K562 (cell line): ENCODE data around the gene ZNF362. TPM values are rescaled to one million over a fixed set of nuclear protein-coding genes. Genes with fewer than 3 reads are reported as not detected.

Experiments used
- ATAC-seq: fragments of 200-7000 bp; cut with Tn5 transposase; 3 replicates; pipeline ENCODE4 v1.9.1; 2020; ENCODE audit warnings: moderate library complexity
- BruUV-seq: library from RNA; stranded (reverse); fragments of 400-500 nt; replicated peaks from 2 replicates; lab custom pipeline; 2021; lab: Mats Ljungman, UMichigan
- CTCF ChIA-PET: fragments of 300-600 bp; formaldehyde crosslinking; extraction: SDS; loops from one replicate; lab custom pipeline; 2021; ENCODE audit warnings: low intra/inter-chr PET ratio; lab: Yijun Ruan, JAX
- POLR2A ChIA-PET: fragments of 300-600, 350-650 bp; sonication (Branson Sonifier 250); formaldehyde crosslinking; extraction: SDS; loops from one replicate; lab custom pipeline; 2021; ENCODE audit warnings: antibody characterized with exemption, inconsistent platforms; lab: Yijun Ruan, JAX
- DNase-seq, 4 experiments: peaks; one replicate each; pipeline versions ENCODE4 v3.0.0 to v3.0.0-alpha.2; 2011 to 2018; ENCODE audit warnings: low spot score in 3 of 4, mixed read lengths in 3 of 4; ENCODE audit errors: extremely low read depth in 1 of 4
- FAIRE-seq: peaks from 2 replicates; lab custom pipeline; 2011; peaks lifted over from hg19 to GRCh38; lab: Jason Lieb, UNC
- H2AFZ ChIP-seq: 2 replicates; pipeline ENCODE4 v1.6.0; 2011; ENCODE audit warnings: low read depth, low read length, control low read depth, inconsistent platforms
- H3K27ac ChIP-seq: fragments of 200-600 bp; 3 replicates; pipeline ENCODE4 v1.8.0; 2011; ENCODE audit warnings: low read depth, mild to moderate bottlenecking, control low read depth, inconsistent platforms, low read length, moderate library complexity, mixed read lengths; ENCODE audit errors: extremely low read depth
- H3K27me3 ChIP-seq, 2 experiments: fragments of 300-600 bp in 1 of 2; 2 replicates in 1 of 2; 3 replicates in 1 of 2; pipeline versions ENCODE4 v1.6.0 to v1.8.0; 2011; ENCODE audit warnings: inconsistent platforms in 2 of 2, low read length in 2 of 2, mild to moderate bottlenecking in 1 of 2, mixed read lengths in 1 of 2, moderate library complexity in 1 of 2; ENCODE audit not compliant: control insufficient read depth in 2 of 2, insufficient read depth in 2 of 2
- H3K36me3 ChIP-seq: fragments of 300-600 bp; 3 replicates; pipeline ENCODE4 v1.8.0; 2011; ENCODE audit warnings: mild to moderate bottlenecking, low read length, inconsistent platforms; ENCODE audit not compliant: control insufficient read depth, insufficient read depth
- H3K4me1 ChIP-seq, 2 experiments: fragments of 200-600 bp in 1 of 2; replicated peaks in 1 of 2; 2 replicates in 1 of 2; 3 replicates in 1 of 2; pipeline versions ENCODE4 v1.5.1 to v1.8.0; 2011; ENCODE audit warnings: inconsistent platforms in 2 of 2, low read length in 2 of 2, mild to moderate bottlenecking in 1 of 2, mixed read lengths in 1 of 2, moderate library complexity in 1 of 2; ENCODE audit not compliant: control insufficient read depth in 2 of 2, insufficient read depth in 2 of 2
- H3K4me2 ChIP-seq: 2 replicates; pipeline ENCODE4 v1.6.1; 2011; ENCODE audit warnings: low read length, control low read depth, inconsistent platforms, mixed read lengths; ENCODE audit not compliant: insufficient read depth
- H3K4me3 ChIP-seq: fragments of 200-600 bp; sonication (generic), shearing (Covaris generic); 2 replicates; pipeline ENCODE4 v1.5.1; 2016; ENCODE audit warnings: control low read depth, inconsistent platforms
- H3K79me2 ChIP-seq: fragments of 200-600 bp; 3 replicates; pipeline ENCODE4 v1.8.0; 2011; ENCODE audit warnings: low read length, inconsistent platforms; ENCODE audit not compliant: control insufficient read depth, insufficient read depth
- H3K9ac ChIP-seq, 2 experiments: 2 replicates each; pipeline versions ENCODE4 v1.6.0 to v1.6.1; 2011; ENCODE audit warnings: low read depth in 2 of 2, low read length in 2 of 2, control low read depth in 1 of 2, inconsistent platforms in 1 of 2, mild to moderate bottlenecking in 1 of 2, mixed read lengths in 1 of 2; ENCODE audit not compliant: insufficient read depth in 1 of 2
- H3K9me1 ChIP-seq: one replicate; pipeline ENCODE4 v1.6.0; 2011; ENCODE audit warnings: inconsistent platforms, mild to moderate bottlenecking, low read length, moderate library complexity; ENCODE audit not compliant: control insufficient read depth, insufficient read depth
- H3K9me3 ChIP-seq: replicated peaks from 2 replicates; pipeline ENCODE4 v1.5.1; 2011; ENCODE audit warnings: low read depth, low read length, inconsistent platforms; ENCODE audit not compliant: control insufficient read depth, insufficient read depth
- H4K20me1 ChIP-seq: replicated peaks from 2 replicates; pipeline ENCODE4 v1.6.1; 2011; ENCODE audit warnings: low read length, inconsistent platforms, mixed read lengths; ENCODE audit not compliant: control insufficient read depth, insufficient read depth
- EZH2 ChIP-seq: IDR thresholded peaks from 2 replicates; pipeline ENCODE4 v1.6.1; 2012; ENCODE audit warnings: low read depth, mild to moderate bottlenecking, inconsistent platforms, low read length, borderline replicate concordance
- HDGF ChIP-seq: fragments of 450-650 bp; IDR thresholded peaks from 2 replicates; pipeline ENCODE4 v1.6.1; 2016
- PHB2 ChIP-seq: fragments of 450-650 bp; IDR thresholded peaks from 2 replicates; pipeline ENCODE4 v1.6.1; 2017; ENCODE audit warnings: low read depth
- POLR2G ChIP-seq: fragments of 200-400 bp; formaldehyde crosslinking; IDR thresholded peaks from 2 replicates; pipeline ENCODE4 v1.6.1; 2017; ENCODE audit warnings: low read depth, mild to moderate bottlenecking, antibody characterized with exemption, low read length, moderate library complexity
- RUNX1 ChIP-seq: sonication (generic); IDR thresholded peaks from 2 replicates; pipeline ENCODE4 v1.6.1; 2016; ENCODE audit warnings: antibody characterized with exemption, low read depth
- TBL1XR1 ChIP-seq, 2 experiments: IDR thresholded peaks; 2 replicates each; pipeline ENCODE4 v1.6.1; 2012; ENCODE audit warnings: improper control_type of control experiment in 2 of 2, low read length in 2 of 2, mild to moderate bottlenecking in 1 of 2
- TFAM ChIP-seq: fragments of 250-450 bp; sonication (Bioruptor Pico); conservative IDR thresholded peaks from 2 replicates; pipeline ENCODE4 v1.5.0; 2021; ENCODE audit warnings: mild to moderate bottlenecking, moderate library complexity
- ZBTB1 ChIP-seq: sonication (generic); formaldehyde crosslinking; IDR thresholded peaks from 2 replicates; pipeline ENCODE4 v1.8.1; 2023; ENCODE audit warnings: missing genetic modification reagents, low read depth, mild to moderate bottlenecking, borderline replicate concordance
- ZNF134 ChIP-seq: fragments of 250-450 bp; sonication (Bioruptor Pico); conservative IDR thresholded peaks from 2 replicates; pipeline ENCODE4 v1.4.0; 2020
- WGBS: fragments of 100-300 bp; shearing (Covaris generic); methylation state at CpG from one replicate; pipeline ENCODE4 v1.1.6; 2016; ENCODE audit warnings: low coverage, mixed read lengths; ENCODE audit not compliant: insufficient coverage; ENCODE audit errors: missing lambda C conversion rate; 5-methylcytosine and 5-hydroxymethylcytosine counted together
- in situ Hi-C: fragments of 300-500 bp; cut with MboI; formaldehyde crosslinking; loops from 4 replicates; pipeline ENCODE4 v1.15.0; 2018; ENCODE audit warnings: inconsistent platforms, mixed read lengths
- intact Hi-C: fragments of 100-400 bp; cut with micrococcal nuclease; formaldehyde crosslinking; loops from 2 replicates; pipeline ENCODE4 v1.14.2; 2022
- polyA plus RNA-seq, 8 experiments: library from polyadenylated mRNA; depleted of rRNA in 4 of 8; stranded (reverse) in 5 of 8; unstranded in 3 of 8; fragments of >200 nt; fragmentation: Nextera tagmentation in 2 of 8; fragmentation: Illumina TruSeq in 1 of 8; extraction: Ambion mirVana in 2 of 8; extraction: Trizol in 1 of 8; gene quantifications; 2 replicates each; pipeline versions ENCODE4 v1.2.1 to v1.2.3, GENCODE V29; 2011 to 2014; ENCODE audit warnings: inconsistent platforms in 1 of 8, missing spikeins in 1 of 8
- total RNA-seq, 7 experiments: library from RNA; depleted of rRNA in 6 of 7; stranded (reverse); fragments of >200 nt in 6 of 7; fragmentation: Illumina TruSeq in 2 of 7; extraction: Trizol in 2 of 7; gene quantifications; 2 replicates each; pipeline versions ENCODE4 v1.2.1 to v1.2.3, GENCODE V29; 2011 to 2021; ENCODE audit warnings: low replicate concordance in 1 of 7
- TF ChIP-seq, protein P1 (sequence below), 2 experiments: fragments of 450-650 bp in 1 of 2; sonication (generic) in 1 of 2; formaldehyde crosslinking in 1 of 2; IDR thresholded peaks; 2 replicates each; pipeline versions ENCODE4 v1.7.1 to v1.9.0; 2016 to 2022; ENCODE audit warnings: inconsistent platforms in 1 of 2, mild to moderate bottlenecking in 1 of 2, missing genetic modification reagents in 1 of 2
- TF ChIP-seq, protein P2 (sequence below): sonication (generic); formaldehyde crosslinking; IDR thresholded peaks from 2 replicates; pipeline ENCODE4 v1.8.1; 2023; ENCODE audit warnings: mild to moderate bottlenecking, missing genetic modification reagents

The ZNF362 gene
- total and polyA plus RNA-seq, 9 of the 15 experiments (the other 6 are each of a cell fraction or from before 2014, with no cell fraction given), result 0.01 to 1.1 (median 0.35) TPM; not detected in 1

DNA sequence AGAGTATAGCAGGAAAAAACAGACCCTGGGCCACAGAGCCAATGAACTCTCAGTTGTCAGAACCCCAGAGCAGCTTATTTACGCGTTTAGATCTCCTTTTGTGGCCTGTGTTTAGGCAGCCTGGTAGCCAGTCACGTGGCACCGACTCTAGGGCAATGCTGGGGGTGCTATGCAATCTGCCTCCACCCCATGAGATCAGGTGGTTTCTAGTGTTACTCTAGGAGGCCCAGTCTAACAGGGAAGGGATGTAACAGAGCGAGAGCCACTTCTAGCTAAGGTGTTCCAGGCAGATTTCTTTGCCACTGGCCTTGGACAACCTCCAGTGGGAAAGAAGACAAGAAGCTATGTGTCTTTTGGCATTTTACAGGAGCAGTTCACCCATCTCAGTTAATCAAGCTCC, 76.6 kb downstream of the ZNF362 start:
- in situ Hi-C loops, result no loop called here
- Histone ChIP-seq H3K4me3 (no peak overlapping the region), H2AFZ (no peak overlapping the region), H3K79me2 (peaks cover 3% of the 10 kb centered on the region; the same call in 1 of the 3 replicates), H3K36me3 (peaks cover 74% of the 10 kb centered on the region), H3K9me3 (no peaks in the 10 kb centered on the region), H3K27ac (no peak overlapping the region), H3K9ac (no peak overlapping the region), H3K27me3 (no peaks in the 10 kb centered on the region), H4K20me1 (peaks cover 14% of the 10 kb centered on the region), H3K4me1 (no peaks in the 10 kb centered on the region; a peak in 1 of 5 replicates), H3K4me2 (no peak overlapping the region), H3K9me1 (no peaks in the 10 kb centered on the region)
- ATAC-seq (no peak), FAIRE-seq (no peak), DNase-seq (no peak)
- intact Hi-C loops, result no loop called here
- ChIA-PET CTCF (no interaction called here), POLR2A (interaction anchor here (0.8 kb wide), 1 partner anchor 221 kb away, joined by 5 read pairs; no protein-coding TSS in a partner anchor)
- BruUV-seq, result no TSS peak
- 86% methylated on average over 5 of the region's 5 CpGs for WGBS
- TF ChIP-seq, protein P1, sequence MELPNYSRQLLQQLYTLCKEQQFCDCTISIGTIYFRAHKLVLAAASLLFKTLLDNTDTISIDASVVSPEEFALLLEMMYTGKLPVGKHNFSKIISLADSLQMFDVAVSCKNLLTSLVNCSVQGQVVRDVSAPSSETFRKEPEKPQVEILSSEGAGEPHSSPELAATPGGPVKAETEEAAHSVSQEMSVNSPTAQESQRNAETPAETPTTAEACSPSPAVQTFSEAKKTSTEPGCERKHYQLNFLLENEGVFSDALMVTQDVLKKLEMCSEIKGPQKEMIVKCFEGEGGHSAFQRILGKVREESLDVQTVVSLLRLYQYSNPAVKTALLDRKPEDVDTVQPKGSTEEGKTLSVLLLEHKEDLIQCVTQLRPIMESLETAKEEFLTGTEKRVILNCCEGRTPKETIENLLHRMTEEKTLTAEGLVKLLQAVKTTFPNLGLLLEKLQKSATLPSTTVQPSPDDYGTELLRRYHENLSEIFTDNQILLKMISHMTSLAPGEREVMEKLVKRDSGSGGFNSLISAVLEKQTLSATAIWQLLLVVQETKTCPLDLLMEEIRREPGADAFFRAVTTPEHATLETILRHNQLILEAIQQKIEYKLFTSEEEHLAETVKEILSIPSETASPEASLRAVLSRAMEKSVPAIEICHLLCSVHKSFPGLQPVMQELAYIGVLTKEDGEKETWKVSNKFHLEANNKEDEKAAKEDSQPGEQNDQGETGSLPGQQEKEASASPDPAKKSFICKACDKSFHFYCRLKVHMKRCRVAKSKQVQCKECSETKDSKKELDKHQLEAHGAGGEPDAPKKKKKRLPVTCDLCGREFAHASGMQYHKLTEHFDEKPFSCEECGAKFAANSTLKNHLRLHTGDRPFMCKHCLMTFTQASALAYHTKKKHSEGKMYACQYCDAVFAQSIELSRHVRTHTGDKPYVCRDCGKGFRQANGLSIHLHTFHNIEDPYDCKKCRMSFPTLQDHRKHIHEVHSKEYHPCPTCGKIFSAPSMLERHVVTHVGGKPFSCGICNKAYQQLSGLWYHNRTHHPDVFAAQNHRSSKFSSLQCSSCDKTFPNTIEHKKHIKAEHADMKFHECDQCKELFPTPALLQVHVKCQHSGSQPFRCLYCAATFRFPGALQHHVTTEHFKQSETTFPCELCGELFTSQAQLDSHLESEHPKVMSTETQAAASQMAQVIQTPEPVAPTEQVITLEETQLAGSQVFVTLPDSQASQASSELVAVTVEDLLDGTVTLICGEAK (IDR thresholded peaks at IDR 0.05), result no peak
- TF ChIP-seq, protein P1 (CRISPR knock-in tag; IDR thresholded peaks at IDR 0.05), result no peak
- TF ChIP-seq HDGF (no peak), POLR2G (no peak), TFAM (CRISPR knock-in tag) (no peak), EZH2 (no peak), ZNF134 (CRISPR knock-in tag) (no peak), TBL1XR1 (IDR thresholded peaks at IDR 0.05; ENCODE audit: low read length in 2 of 2) (no peak), RUNX1 (no peak), PHB2 (no peak), ZBTB1 (CRISPR knock-in tag) (no peak)
- TF ChIP-seq, protein P2, sequence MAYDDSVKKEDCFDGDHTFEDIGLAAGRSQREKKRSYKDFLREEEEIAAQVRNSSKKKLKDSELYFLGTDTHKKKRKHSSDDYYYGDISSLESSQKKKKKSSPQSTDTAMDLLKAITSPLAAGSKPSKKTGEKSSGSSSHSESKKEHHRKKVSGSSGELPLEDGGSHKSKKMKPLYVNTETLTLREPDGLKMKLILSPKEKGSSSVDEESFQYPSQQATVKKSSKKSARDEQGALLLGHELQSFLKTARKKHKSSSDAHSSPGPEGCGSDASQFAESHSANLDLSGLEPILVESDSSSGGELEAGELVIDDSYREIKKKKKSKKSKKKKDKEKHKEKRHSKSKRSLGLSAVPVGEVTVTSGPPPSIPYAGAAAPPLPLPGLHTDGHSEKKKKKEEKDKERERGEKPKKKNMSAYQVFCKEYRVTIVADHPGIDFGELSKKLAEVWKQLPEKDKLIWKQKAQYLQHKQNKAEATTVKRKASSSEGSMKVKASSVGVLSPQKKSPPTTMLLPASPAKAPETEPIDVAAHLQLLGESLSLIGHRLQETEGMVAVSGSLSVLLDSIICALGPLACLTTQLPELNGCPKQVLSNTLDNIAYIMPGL (CRISPR knock-in tag), result no peak
